ENCODE results near the gene SLC6A3.
"Not testable (repeated sequence)": the region's sequence is repeated elsewhere in the genome, so short reads cannot be mapped to it uniquely, and the experiment has no call there.

The SLC6A3 gene

GRCh38 chr5:1463326-1464095, 18.3 kb upstream of the SLC6A3 start:
- peak in 1 of 2 donors; percentile 4 for DNase-seq

DNA sequence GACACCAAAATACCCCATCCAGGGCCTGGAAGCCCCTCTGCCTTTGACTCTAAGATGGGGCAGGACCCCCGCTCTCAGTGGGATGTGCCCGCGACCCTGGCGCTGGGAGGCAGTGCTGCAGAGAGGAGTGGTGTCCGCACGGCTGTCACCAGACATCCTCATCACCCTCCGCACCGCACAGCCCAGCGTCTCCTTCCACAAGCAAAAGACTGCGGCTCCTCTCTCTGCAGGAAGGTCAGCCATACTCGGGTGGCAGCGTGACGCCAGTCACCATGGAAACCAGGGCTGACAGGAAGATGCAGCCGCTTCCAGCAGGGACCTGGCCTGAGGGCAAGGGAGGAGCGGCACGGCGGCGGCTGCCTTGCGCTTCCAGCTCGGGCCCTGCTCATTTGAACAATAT, 17.1 kb upstream of the SLC6A3 start:
- peak in 1 of 2 donors; percentile 9 for DNase-seq

- DNase-seq: no peak
Measured at GRCh38 chr5:1461396-1461795, 16.2 kb upstream of the SLC6A3 start.

DNA sequence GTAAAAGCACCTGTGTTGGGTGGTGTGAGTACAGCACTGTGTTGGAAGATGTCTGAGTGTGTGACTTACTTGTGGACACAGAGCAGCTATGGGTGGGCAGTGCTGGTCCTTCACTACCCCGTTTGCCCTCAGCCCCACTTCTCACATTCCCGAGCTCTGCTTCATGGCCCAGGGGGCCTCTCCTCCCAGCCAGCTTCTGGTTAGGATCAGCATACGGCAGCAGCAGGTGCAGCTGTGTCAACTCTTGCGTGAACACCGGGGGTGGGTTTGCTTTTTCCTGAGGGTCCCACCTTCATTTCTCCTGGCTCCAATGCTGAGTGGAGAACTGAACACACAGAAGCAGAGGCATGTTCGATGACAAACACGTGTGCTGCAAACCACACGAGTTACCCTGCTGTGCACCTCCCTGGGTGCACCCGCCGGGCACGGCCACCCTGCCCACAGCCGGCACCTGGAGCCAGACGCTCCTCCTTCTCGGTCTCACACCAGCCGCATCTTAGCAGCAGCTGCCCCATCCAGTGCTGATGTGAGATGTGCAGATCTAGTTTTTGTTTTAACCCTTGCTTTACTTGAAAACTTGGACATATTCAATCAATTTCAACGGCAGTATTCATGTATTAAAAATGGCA, 14.9 kb upstream of the SLC6A3 start:
- no peak for DNase-seq

DNA sequence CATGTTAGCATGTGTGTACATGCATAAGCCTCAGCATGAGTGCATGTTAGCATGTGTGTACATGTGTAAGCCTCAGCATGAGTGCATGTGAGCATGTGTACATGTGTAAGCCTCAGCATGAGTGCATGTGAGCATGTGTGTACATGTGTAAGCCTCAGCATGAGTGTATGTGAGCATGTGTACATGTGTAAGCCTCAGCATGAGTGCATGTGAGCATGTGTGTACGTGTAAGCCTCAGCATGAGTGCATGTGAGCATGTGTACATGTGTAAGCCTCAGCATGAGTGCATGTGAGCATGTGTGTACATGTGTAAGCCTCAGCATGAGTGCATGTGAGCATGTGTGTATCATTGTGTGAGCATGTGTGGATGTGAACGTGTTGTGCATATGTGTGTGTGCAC, 14.2 kb upstream of the SLC6A3 start:
- not testable (repeated sequence) for DNase-seq

DNA sequence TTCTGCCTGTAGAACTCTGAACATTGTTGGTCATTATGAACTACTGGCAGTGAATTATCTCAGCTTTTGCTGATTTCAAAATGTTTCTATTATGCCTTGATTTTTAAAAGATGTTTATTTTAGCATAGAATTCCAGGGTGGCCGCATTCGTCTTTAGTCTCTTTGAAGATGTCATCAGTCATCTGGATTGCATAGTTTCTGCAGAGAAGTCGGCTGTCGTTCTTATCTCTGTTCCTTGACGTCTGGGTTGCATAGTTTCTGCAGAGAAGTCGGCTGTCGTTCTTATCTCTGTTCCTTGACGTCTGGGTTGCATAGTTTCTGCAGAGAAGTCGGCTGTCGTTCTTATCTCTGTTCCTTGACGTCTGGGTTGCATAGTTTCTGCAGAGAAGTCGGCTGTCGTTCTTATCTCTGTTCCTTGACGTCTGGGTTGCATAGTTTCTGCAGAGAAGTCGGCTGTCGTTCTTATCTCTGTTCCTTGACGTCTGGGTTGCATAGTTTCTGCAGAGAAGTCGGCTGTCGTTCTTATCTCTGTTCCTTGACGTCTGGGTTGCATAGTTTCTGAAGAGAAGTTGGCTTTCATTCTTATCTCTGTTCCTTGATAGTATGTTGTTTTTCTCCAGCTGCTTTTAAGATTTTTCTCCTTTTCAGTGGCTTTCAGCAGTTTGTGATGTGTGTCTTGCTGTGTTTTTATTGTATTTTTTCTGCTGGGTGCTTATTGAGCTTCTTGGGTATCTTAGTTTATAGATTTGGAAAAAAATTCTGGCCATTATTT, 11.1 kb upstream of the SLC6A3 start:
- DNase-seq: not testable (repeated sequence)

GRCh38 chr5:1453613-1454012, 8.4 kb upstream of the SLC6A3 start:
- DNase-seq: no peak

GRCh38 chr5:1449081-1449630, 3.9 kb upstream of the SLC6A3 start:
- DNase-seq: peak in 1 of 2 donors; percentile 6

DNA sequence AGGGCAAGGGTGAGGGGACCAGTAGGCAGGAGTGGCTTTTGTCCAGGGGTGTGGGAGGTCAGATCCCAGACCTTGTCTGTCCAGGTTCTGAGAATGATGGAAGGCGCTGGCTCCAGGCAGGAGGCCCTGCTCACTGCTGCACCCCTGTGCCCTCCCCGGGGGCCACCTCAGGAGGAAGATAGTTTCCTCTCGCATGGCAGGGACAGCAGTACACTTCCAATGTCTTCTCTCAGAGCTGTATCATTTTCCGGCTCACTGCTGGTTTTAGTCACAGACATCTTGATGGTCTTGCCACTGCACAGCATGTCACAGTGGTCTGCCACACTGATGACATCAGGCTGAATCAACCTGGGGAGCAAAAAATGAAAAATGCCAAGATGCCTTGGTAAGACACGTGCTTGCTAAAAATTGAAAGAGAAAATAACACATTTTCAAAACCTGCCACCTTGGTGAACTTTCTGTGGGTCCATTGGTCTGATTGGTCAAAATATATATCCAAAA, 3.3 kb upstream of the SLC6A3 start:
- DNase-seq: peak in 1 of 2 donors; percentile 10

DNA sequence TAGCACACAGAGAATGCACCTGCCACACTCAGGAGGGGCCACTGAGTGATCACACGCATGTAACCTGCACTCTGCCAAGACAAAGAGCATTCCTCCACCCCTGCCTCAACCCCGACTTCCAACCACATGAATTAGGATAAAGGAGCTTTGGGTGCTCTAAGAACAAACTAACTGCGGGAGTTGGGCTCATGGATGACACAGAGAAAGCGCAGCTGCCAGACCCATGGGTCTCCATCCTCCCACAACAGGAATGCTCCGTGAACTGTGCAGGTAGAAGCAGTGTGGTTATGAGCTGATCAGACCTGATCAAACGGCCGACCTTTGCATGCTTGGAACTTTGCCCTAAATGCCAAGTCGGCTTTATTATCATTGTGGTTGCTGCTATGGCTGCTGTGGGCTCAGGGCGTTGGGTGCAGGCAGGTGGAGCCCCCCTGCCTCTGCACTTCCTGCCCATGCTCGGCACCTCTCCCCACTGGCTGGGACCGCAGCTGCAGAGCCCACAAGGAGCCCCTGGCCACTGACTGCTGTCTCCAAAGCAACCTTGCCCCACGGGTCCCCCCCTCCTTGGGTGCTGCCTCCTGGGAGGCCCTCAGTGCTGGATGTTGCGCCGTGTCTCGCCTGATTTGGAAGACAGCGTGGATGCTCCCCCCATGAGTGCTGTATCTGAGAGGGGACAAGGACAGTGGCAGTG, 2.6 kb upstream of the SLC6A3 start:
- peak in 1 of 2 donors; percentile 13 for DNase-seq

DNA sequence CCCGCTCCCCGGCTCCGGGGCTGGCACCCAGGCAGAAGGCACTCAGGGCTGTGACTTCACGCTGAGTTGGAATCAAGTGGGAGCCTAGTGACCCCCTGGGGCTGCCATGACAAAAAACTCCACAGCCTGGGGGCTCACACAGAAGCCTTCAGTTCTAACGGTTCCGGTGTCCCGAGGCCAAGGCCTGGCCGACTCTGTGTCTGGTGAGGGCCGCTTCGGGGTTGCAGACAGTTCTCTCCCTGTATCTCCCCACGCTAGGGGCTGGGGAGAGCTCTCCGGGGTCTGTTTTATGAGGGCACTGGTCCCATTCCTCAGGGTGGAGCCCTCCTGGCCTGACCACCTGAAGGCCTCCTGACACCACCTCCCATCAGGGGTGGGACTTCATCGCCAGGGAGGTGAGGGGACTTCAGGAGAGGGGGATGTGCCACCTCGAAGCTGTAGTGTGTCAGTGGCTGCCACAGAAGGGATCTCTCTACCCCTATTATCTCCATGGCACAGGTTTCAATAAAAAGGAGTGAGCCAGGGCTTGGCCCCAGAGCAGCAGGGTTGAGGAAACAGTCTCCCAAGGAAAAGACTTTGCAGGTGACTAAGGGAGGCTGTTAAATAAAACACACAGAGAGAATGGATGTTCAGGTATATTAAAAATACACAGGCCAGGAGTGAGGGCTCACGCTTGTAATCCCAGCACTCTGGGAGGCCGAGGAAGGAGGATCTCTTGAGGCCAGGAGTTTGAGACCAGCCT, 1.5 kb upstream of the SLC6A3 start:
- peak in 1 of 2 donors; percentile 8 for DNase-seq

GRCh38 chr5:1445689-1446601, 705 bp upstream of the SLC6A3 start:
- DNase-seq: peak in 1 of 2 donors; percentile 2

DNA sequence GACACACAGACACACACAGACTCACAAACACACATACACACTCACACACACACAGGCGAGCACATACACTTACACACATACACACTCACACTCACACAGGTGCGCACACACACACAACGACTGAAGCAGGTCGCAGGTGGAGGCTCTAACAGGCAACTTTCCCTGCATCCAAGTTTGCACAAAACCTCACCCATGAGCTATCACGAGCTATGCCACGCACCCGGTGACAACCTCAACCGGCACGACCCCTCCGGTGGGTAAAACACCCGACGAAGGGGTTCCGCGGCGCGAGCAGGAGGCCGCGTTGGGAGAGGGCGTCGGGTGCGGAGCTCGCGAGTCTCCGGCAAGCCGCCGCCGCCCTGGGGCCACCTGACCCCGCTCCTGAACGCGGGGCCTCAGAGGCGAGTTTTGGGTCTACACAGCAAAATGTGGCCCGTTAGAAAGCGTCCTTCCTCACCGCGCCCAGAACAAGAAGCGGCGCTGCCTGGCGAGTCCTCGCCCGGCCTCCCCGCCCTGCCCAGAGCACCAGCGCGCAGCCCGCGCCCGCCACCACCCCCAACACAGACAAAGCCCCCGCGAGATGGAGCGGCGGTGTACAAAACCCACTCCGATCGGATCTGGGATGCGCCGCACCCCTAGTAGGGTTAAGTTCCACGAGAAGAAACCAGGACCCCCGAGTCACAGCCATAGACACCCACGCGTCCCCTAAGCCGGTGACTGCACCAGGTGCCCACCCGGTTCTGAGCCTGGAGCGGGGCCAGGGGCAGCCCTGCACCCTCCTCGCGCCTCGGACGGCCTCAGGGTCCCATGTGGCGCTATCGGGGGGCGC, 665 bp downstream of the SLC6A3 start:
- DNase-seq: peak in 1 of 2 donors; percentile 8

GRCh38 chr5:1443991-1444360, 1.3 kb downstream of the SLC6A3 start:
- peak in 1 of 2 donors; percentile 9 for DNase-seq

- no peak for DNase-seq
Measured at GRCh38 chr5:1443171-1443570, 2.1 kb downstream of the SLC6A3 start.

DNA sequence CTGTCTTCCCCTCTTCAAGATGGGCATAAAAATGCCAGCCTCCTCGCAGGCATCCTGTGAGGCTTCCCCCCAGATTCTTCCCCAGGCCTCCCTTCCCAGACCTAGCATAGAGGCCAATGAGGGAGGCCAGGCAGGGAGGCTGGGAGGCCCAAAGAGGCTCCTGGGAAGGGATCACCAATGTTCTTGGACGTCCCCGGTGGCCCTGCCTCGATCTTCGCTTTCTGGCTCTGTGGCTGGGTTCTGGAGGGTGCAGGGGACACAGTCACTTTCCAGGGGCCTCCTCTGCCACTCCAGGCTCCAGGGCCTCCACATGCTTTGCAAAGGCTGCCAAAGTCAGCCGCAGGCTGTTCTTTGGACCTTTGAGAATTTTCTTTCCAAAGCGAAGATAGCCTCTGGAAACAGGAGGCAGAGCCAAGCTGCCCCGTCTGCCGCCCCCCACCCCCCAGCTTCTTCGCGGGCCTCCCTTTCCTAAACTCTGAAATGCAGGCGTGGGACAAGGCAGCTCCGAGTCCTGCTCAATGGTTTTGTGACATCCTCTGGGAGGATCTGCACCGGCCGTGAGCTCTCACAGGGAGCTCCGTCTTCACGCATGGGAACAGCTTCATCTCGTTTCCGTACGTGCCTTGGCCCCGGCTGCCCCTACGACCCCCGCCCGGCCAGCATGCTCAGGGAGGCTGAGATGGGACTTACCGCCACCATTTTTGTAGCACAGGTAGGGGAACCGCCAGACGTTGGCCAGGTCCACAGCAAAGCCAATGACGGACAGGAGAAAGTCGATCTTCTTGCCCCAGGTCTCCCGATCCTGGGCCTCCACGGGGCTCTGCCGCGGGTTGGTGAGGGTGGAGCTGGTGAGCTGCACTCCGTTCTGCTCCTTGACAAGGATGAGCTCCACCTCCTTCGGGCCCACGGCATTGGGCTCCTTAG, 2.8 kb downstream of the SLC6A3 start:
- peak in 1 of 2 donors; percentile 1 for DNase-seq

DNA sequence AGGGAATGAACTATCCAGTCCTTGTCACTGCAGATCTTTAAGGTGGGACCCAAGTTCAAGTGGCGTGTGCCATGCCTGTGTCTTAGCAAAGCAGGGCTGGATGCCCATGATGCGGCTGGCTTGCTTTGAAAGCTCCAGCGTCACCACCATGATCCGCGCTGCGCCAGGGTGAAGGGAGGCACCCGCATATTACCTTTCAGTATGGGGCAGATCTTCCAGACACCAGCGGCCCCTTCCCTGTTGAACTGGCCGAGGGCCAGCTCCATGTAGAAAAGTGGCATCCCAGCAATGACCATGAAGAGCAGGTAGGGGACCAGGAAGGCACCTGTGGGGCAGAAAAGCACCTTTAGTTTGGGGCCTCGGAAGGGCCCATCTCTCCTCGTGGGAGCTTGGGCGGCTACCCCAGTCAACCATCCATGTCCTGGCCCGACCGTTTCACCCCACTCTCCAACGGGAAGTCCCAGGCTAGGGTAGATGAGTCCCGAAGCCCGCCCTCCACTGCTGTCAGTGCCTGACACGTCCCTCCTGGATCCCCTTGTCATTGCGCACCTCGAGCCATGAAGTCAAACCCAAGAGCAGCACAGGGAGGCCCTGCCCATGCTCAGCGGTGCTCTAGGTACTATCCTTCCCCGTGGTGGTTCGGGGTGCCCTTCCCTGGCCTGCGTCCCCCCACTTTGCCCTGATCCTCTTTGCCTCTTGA, 3.9 kb downstream of the SLC6A3 start:
- no peak for DNase-seq

- no peak for DNase-seq
Measured at GRCh38 chr5:1440098-1440493, 5.1 kb downstream of the SLC6A3 start.

All from CD4-positive, alpha-beta T cell treated with Interleukin-4 for 1 hour (primary cell).